CD4-positive, CD25-positive, alpha-beta regulatory T cell (primary cell): ENCODE data around the gene OR2V1. TPM values are rescaled to one million over a fixed set of nuclear protein-coding genes. Genes with fewer than 3 reads are reported as not detected.

Experiments
- polyA plus RNA-seq, 4 donors: library from polyadenylated mRNA; unstranded; fragments of 300-500 nt; fragmentation: Illumina TruSeq; gene quantifications; one replicate each; pipeline ENCODE4 v1.2.3, GENCODE V29; 2021
- total RNA-seq: library from RNA; stranded (reverse); gene quantifications from one replicate; pipeline ENCODE4 v1.2.3, GENCODE V29; 2022

OR2V1 gene
- total and polyA plus RNA-seq, 5 donors from 2014 or later: not detected

Other genes with a start within 250 kb of the OR2V1 start
- gene BTNL8, start 232.0 kb downstream of the OR2V1 start, total RNA-seq: not detected
- under 1 TPM in 2 of 4 donors, not detected in 2; 0.16 to 0.33 TPM for gene BTNL8, start 232.0 kb downstream of the OR2V1 start, polyA plus RNA-seq
- gene BTNL3, start 142.3 kb downstream of the OR2V1 start, total RNA-seq: not detected
- gene BTNL3, start 142.3 kb downstream of the OR2V1 start, polyA plus RNA-seq: not detected
- gene BTNL9, start 90.9 kb downstream of the OR2V1 start, total RNA-seq: not detected
- not detected for gene BTNL9, start 90.9 kb downstream of the OR2V1 start, polyA plus RNA-seq
- gene OR2V2, start 16.4 kb upstream of the OR2V1 start, total RNA-seq: not detected
- gene OR2V2, start 16.4 kb upstream of the OR2V1 start, polyA plus RNA-seq: not detected
- 0.72 TPM for gene TRIM7, start 74.0 kb upstream of the OR2V1 start, total RNA-seq
- gene TRIM7, start 74.0 kb upstream of the OR2V1 start, polyA plus RNA-seq: under 1 TPM in 2 of 4 donors, not detected in 2; 0.16 to 0.47 TPM
- gene TRIM41, start 92.1 kb upstream of the OR2V1 start, total RNA-seq: 40.8 TPM
- gene TRIM41, start 92.1 kb upstream of the OR2V1 start, polyA plus RNA-seq: 1 to 10 TPM in 2 of 4 donors, under 1 TPM in 2; 0.67 to 1.6 (median 0.87) TPM
- 1,838 TPM for gene RACK1, start 112.7 kb upstream of the OR2V1 start, total RNA-seq
- gene RACK1, start 112.7 kb upstream of the OR2V1 start, polyA plus RNA-seq: 1,000 to 10,000 TPM; 2,227 to 2,760 (median 2,470) TPM
- 40.3 TPM for gene TRIM52, start 130.0 kb upstream of the OR2V1 start, total RNA-seq
- 10 to 100 TPM; 28.0 to 39.9 (median 35.0) TPM for gene TRIM52, start 130.0 kb upstream of the OR2V1 start, polyA plus RNA-seq
- gene OR4F3, start 236.1 kb upstream of the OR2V1 start, total RNA-seq: not detected
- not detected for gene OR4F3, start 236.1 kb upstream of the OR2V1 start, polyA plus RNA-seq